Measurements from ENCODE around the gene PLCB3. TPM values are rescaled to one million over a fixed set of nuclear protein-coding genes. Genes with fewer than 3 reads are reported as not detected.

PLCB3 gene
- total RNA-seq, 2 experiments from 2014 or later, result 10.4 to 12.3 TPM

- Mint-ChIP-seq H3K27me3 (no peaks in the 10 kb centered on the region), H3K36me3 (peaks cover 8% of the 10 kb centered on the region), H3K9me3 (no peaks in the 10 kb centered on the region), H3K27ac (peak overlapping the region; percentile 95), H3K4me1 (ENCODE audit: low read depth) (peaks cover 15% of the 10 kb centered on the region), H3K4me3 (peak overlapping the region; percentile 89)
- POLR2A ChIA-PET, result interaction anchor here (0.8 to 4.1 kb wide), 14 partner anchors 9 to 84 kb away, joined by 3 to 36 read pairs (median 6); partner anchors contain the start of genes BAD, FERMT3, FKBP2 and GPR137
- CTCF ChIA-PET, result interaction anchor here (0.7 to 6.4 kb wide), 12 partner anchors 16 to 65 kb away, joined by 3 to 46 read pairs (median 4); partner anchors contain the start of genes CATSPERZ, ESRRA, FERMT3 and GPR137
- intact Hi-C loops (cut with micrococcal nuclease), result loop anchor here (1.0 to 2.0 kb wide), 8 partner anchors 16 to 84 kb away; partner anchors contain the start of genes ESRRA, FKBP2, GPR137 and PLCB3
- peak; percentile 99 for DNase-seq
These were observed 18.4 kb downstream of the PLCB3 start for GRCh38 chr11:64269540-64270220.

DNA sequence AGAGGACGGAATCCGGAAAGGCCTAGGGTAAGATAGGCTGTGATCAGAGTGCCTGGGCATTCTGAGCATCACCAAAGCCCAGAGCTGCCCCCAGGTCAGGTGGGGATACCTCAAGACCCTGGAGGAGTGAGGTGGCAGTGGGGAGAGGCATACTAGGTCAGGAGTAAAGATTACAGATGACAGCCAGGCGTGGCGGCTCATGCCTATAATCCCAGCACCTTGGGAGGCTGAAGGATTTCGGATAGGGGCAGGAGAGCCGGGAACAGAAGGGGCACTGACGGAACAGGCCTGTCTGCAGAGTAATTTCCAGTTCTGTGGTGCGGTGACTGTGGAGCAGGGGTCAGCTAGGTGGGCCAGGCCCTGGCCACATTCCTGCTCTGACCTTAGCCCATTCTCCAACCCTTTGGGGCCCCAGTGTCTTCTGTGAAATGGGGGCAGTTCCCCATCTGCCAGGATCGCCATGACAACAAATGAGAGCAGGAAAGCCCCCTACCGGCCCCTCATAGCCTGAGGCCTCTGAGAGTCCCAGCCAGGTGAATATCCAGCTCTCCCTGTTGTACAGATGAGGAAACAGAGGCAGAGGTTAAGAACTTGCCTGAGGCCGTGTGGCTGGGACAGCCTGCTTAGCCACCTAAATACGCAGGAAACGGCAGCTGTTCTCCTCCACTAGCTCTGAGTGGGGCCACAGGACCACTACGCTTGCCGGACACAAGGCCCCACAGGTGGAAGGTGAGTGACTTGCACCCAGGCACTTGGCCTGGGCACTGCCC is 23.9 kb downstream of the PLCB3 start:
- intact Hi-C loops (cut with micrococcal nuclease), result no loop called here
- POLR2A ChIA-PET, result interaction anchor here (0.9 kb wide), 1 partner anchor 10 kb away, joined by 3 read pairs; the partner anchor contains the start of gene BAD
- H3K36me3 Mint-ChIP-seq, result peaks cover 10% of the 10 kb centered on the region
- CTCF ChIA-PET, result no interaction called here
- DNase-seq, result no peak
- no peak overlapping the region for H3K4me3 Mint-ChIP-seq
- no peak overlapping the region for H3K27ac Mint-ChIP-seq
- no peaks in the 10 kb centered on the region for H3K9me3 Mint-ChIP-seq
- H3K27me3 Mint-ChIP-seq, result no peaks in the 10 kb centered on the region
- peaks cover 4% of the 10 kb centered on the region for H3K4me1 Mint-ChIP-seq (ENCODE audit: low read depth)

GRCh38 chr11:64275841-64276240 is 24.5 kb downstream of the PLCB3 start:
- CTCF ChIA-PET, result interaction anchor here (1.0 to 1.1 kb wide), 2 partner anchors 29 to 72 kb away, joined by 3 to 4 read pairs; no protein-coding TSS in a partner anchor
- POLR2A ChIA-PET, result interaction anchor here (0.6 to 0.9 kb wide), 2 partner anchors 9 to 72 kb away, joined by 3 to 5 read pairs; partner anchors contain the start of gene BAD
- Mint-ChIP-seq H3K4me3 (no peak overlapping the region), H3K27me3 (no peaks in the 10 kb centered on the region), H3K4me1 (ENCODE audit: low read depth) (peaks cover 4% of the 10 kb centered on the region), H3K36me3 (peaks cover 8% of the 10 kb centered on the region), H3K27ac (no peak overlapping the region), H3K9me3 (no peaks in the 10 kb centered on the region)
- intact Hi-C loops (cut with micrococcal nuclease), result no loop called here
- no peak for DNase-seq

- peaks cover 12% of the 10 kb centered on the region for H3K36me3 Mint-ChIP-seq
- DNase-seq, result no peak
- H3K9me3 Mint-ChIP-seq, result no peaks in the 10 kb centered on the region
- H3K27ac Mint-ChIP-seq, result no peak overlapping the region
- H3K4me3 Mint-ChIP-seq, result no peak overlapping the region
- H3K27me3 Mint-ChIP-seq, result no peaks in the 10 kb centered on the region
- intact Hi-C loops (cut with micrococcal nuclease), result no loop called here
- ChIA-PET POLR2A (no interaction called here), CTCF (interaction anchor here (1.0 to 1.1 kb wide), 2 partner anchors 28 to 73 kb away, joined by 3 to 4 read pairs; no protein-coding TSS in a partner anchor)
- H3K4me1 Mint-ChIP-seq (ENCODE audit: low read depth), result peaks cover 2% of the 10 kb centered on the region
These were observed 25.5 kb downstream of the PLCB3 start for GRCh38 chr11:64276653-64277431.

DNA sequence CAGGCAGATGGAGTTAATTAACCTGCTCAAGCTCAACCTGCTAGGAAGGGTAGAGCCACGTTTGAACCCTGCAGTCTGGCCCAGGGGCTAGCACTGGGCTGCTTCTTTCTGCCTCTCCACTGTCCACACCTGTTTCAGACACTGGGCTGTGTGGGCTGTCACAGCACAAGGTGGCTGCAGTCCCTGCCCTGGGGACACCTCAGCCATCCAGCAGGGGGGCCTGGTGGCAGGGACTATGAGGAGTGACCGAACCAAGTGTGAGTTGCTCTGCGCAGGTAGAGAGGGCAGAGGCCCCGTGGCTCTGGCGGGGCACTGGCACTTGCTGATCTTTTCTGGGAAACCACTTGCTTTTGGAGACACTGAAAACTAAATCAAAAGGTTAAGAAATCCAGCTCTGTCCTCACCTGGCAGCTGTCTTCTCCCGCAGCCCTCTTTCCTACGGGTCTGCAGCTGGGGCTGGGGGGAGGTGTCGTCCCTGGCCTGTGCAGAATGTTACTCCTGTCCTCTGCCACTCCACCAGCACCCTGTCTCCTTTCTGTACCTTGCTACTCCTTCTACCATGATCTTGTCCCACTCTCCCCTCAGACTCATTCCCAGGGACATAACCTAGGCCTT is 27.4 kb downstream of the PLCB3 start:
- POLR2A ChIA-PET, result interaction anchor here (1.2 kb wide), 1 partner anchor 9 kb away, joined by 3 read pairs; no protein-coding TSS in a partner anchor
- CTCF ChIA-PET, result interaction anchor here (1.1 kb wide), 1 partner anchor 26 kb away, joined by 3 read pairs; no protein-coding TSS in a partner anchor
- Mint-ChIP-seq H3K27me3 (no peaks in the 10 kb centered on the region), H3K27ac (no peak overlapping the region), H3K4me1 (ENCODE audit: low read depth) (peaks cover 6% of the 10 kb centered on the region), H3K9me3 (no peaks in the 10 kb centered on the region), H3K36me3 (peaks cover 12% of the 10 kb centered on the region), H3K4me3 (no peak overlapping the region)
- DNase-seq, result no peak
- intact Hi-C loops (cut with micrococcal nuclease), result no loop called here

- no peak overlapping the region for H3K4me3 Mint-ChIP-seq
- ChIA-PET POLR2A (interaction anchor here (0.7 to 1.0 kb wide), 3 partner anchors 11 to 74 kb away, joined by 3 to 4 read pairs (median 3); partner anchors contain the start of gene FKBP2), CTCF (interaction anchor here (1.2 to 4.6 kb wide), 2 partner anchors 11 to 20 kb away, joined by 6 to 61 read pairs; partner anchors contain the start of gene CATSPERZ)
- intact Hi-C loops (cut with micrococcal nuclease), result no loop called here
- no peaks in the 10 kb centered on the region for H3K27me3 Mint-ChIP-seq
- H3K4me1 Mint-ChIP-seq (ENCODE audit: low read depth), result peaks cover 14% of the 10 kb centered on the region
- no peak for DNase-seq
- no peaks in the 10 kb centered on the region for H3K9me3 Mint-ChIP-seq
- H3K27ac Mint-ChIP-seq, result no peak overlapping the region
- H3K36me3 Mint-ChIP-seq, result peaks cover 9% of the 10 kb centered on the region
These were observed 30.8 kb downstream of the PLCB3 start for GRCh38 chr11:64281957-64282770.

DNA sequence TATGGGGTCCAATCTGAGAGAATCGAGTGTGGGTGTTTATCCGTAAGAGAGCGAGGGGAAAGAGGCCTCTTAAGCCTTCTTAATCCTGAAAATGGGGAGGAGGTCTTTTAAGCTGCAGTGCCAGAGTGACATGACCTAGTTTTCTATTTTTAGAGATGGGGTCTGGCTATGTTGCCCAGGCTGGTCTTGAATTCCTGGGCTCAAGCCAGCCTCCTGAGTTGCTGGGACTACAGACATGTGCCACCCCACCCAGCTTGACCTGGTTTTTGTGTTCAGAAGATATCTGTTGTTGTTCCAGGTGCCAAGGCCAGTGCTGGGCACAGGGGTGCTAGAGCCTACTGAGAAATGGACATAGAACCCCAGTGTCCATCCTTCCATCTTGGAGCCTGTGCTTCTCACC is 31.8 kb downstream of the PLCB3 start:
- no peaks in the 10 kb centered on the region for H3K27me3 Mint-ChIP-seq
- H3K36me3 Mint-ChIP-seq, result peaks cover 9% of the 10 kb centered on the region
- POLR2A ChIA-PET, result interaction anchor here (0.8 to 4.0 kb wide), 3 partner anchors 12 to 14 kb away, joined by 3 to 33 read pairs (median 4); no protein-coding TSS in a partner anchor
- no peak overlapping the region for H3K4me3 Mint-ChIP-seq
- CTCF ChIA-PET, result interaction anchor here (1.0 to 4.6 kb wide), 4 partner anchors 20 to 79 kb away, joined by 3 to 61 read pairs (median 6); partner anchors contain the start of genes CATSPERZ and PLCB3
- H3K9me3 Mint-ChIP-seq, result no peaks in the 10 kb centered on the region
- DNase-seq, result no peak
- intact Hi-C loops (cut with micrococcal nuclease), result no loop called here
- peaks cover 14% of the 10 kb centered on the region for H3K4me1 Mint-ChIP-seq (ENCODE audit: low read depth)
- no peak overlapping the region for H3K27ac Mint-ChIP-seq

DNA sequence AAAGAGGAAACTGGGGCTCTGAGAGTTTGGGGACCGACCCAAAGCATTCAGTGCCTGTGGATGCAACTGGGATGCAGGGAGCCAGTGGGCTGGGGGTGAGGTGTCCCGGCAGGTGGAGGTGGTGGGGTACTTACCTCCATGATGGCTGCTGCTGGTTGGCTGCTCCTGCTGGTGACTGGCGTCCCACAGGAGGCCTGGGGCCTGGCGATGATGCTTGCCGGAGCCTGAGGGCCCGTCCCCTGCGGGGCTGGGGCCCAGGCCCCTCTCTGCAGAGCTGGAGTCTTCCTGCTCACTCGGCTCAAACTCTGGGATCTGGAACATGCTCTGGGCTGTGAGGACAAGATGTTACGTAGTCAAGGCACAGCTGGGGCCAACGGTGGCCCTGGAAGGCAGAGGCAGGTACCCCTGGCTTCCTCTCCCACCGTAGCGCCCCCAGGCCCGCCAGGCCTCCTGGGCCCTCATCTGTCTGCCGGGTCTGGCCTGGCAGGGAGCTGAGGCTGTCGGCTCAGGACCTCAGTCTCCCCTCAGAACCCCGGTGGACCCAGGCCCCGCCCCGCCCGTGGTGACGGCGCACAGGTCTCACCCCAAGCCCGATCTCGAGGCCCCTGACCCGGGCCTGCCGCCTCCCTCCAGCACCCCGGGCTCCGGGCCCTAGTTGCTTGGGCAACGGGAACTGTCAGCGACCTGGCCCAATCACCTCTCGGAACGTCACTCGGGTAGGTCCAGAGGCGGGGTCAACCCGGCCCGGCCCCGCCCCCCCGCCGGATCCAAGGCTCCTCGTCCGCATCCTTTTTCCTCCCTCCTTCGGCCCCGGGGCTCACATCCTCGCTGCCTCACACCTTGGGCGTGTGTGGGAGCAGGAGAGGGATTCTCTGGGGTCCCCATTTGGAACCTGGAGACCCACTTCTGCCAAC is 33.0 kb downstream of the PLCB3 start, which contains the start of gene BAD:
Gene BAD (minus strand): TSS at position 618 of the 914 bp plus-strand sequence. CDS start 297 bp downstream, at position 321.
- Mint-ChIP-seq H3K4me1 (ENCODE audit: low read depth) (peaks cover 14% of the 10 kb centered on the region), H3K36me3 (peaks cover 4% of the 10 kb centered on the region), H3K27me3 (no peaks in the 10 kb centered on the region), H3K27ac (peak within 1 kb of the TSS; percentile 91), H3K9me3 (no peaks in the 10 kb centered on the region), H3K4me3 (peak within 1 kb of the TSS; percentile 83)
- ChIA-PET CTCF (interaction anchor here (0.6 to 4.6 kb wide), 13 partner anchors 10 to 1409 kb away, joined by 3 to 61 read pairs (median 3); partner anchors contain the start of genes CATSPERZ, FERMT3, FKBP2 and PLCB3), POLR2A (interaction anchor here (0.6 to 4.0 kb wide), 13 partner anchors 9 to 80 kb away, joined by 3 to 33 read pairs (median 4); partner anchors contain the start of genes ESRRA, FERMT3, FKBP2 and NUDT22)
- intact Hi-C loops (cut with micrococcal nuclease), result loop anchor here (2.0 kb wide), 1 partner anchor 44 kb away; the partner anchor contains the start of gene FKBP2
- DNase-seq, result peak; percentile 96
